PC-9 (cell line): ENCODE data around the gene PIK3R3. TPM values are rescaled to one million over a fixed set of nuclear protein-coding genes. Genes with fewer than 3 reads are reported as not detected.

Experiments
- BruUV-seq: library from RNA; stranded (reverse); fragments of 400-500 nt; replicated peaks from 2 replicates; lab custom pipeline; 2021; lab: Mats Ljungman, UMichigan
- CTCF ChIA-PET: fragments of 300-600 bp; sonication (Branson Sonifier 250); formaldehyde crosslinking; loops from one replicate; lab custom pipeline; 2022; ENCODE audit warnings: antibody characterized with exemption; lab: Charles Lee
- POLR2A ChIA-PET: fragments of 300-600 bp; sonication (Branson Sonifier 250); formaldehyde crosslinking; loops from one replicate; lab custom pipeline; 2022; ENCODE audit warnings: antibody characterized with exemption; ENCODE audit not compliant: unreplicated experiment; lab: Charles Lee
- DNase-seq, 2 experiments: peaks; one replicate each; pipeline versions ENCODE4 v3.0.0 to v3.0.0-alpha.2; 2015 to 2022; ENCODE audit warnings: mixed read lengths in 1 of 2
- H2AFZ ChIP-seq: fragments of 200-600 bp; sonication (generic); 2 replicates; pipeline ENCODE4 v1.8.1; 2017; ENCODE audit warnings: antibody characterized with exemption
- H3F3A ChIP-seq: fragments of 200-600 bp; sonication (generic); 2 replicates; pipeline ENCODE4 v1.8.1; 2017; ENCODE audit warnings: antibody characterized with exemption, mild to moderate bottlenecking, low read depth; ENCODE audit not compliant: insufficient read depth
- H3K27ac ChIP-seq: fragments of 200-600 bp; sonication (generic); 2 replicates; pipeline ENCODE4 v1.6.1; 2016; ENCODE audit warnings: mixed run types
- H3K27me3 ChIP-seq: fragments of 200-600 bp; sonication (generic); 2 replicates; pipeline ENCODE4 v1.6.1; 2016; ENCODE audit warnings: low read depth, mixed run types; ENCODE audit not compliant: insufficient read depth
- H3K36me3 ChIP-seq: fragments of 200-600 bp; sonication (generic); 2 replicates; pipeline ENCODE4 v1.6.1; 2016; ENCODE audit warnings: low read depth, mixed run types
- H3K4me1 ChIP-seq: fragments of 200-600 bp; sonication (generic); replicated peaks from 2 replicates; pipeline ENCODE4 v1.6.1; 2016; ENCODE audit warnings: mixed run types; ENCODE audit not compliant: insufficient read depth
- H3K4me2 ChIP-seq: fragments of 200-600 bp; sonication (generic); 2 replicates; pipeline ENCODE4 v1.6.1; 2017; ENCODE audit warnings: mixed run types
- H3K4me3 ChIP-seq: fragments of 200-600 bp; sonication (generic); 2 replicates; pipeline ENCODE4 v1.6.1; 2016; ENCODE audit warnings: mixed run types
- H3K79me2 ChIP-seq: fragments of 200-600 bp; sonication (generic); 2 replicates; pipeline ENCODE4 v1.6.1; 2017; ENCODE audit warnings: low read depth, mixed run types
- H3K9me2 ChIP-seq: fragments of 200-600 bp; sonication (generic); 2 replicates; pipeline ENCODE4 v1.8.1; 2017; ENCODE audit warnings: mild to moderate bottlenecking; ENCODE audit not compliant: insufficient read depth
- H3K9me3 ChIP-seq: fragments of 200-600 bp; sonication (generic); 2 replicates; pipeline ENCODE4 v1.8.1; 2016; ENCODE audit warnings: low read depth; ENCODE audit not compliant: insufficient read depth
- H4K20me1 ChIP-seq: fragments of 200-600 bp; sonication (generic); 2 replicates; pipeline ENCODE4 v1.8.1; 2017; ENCODE audit not compliant: insufficient read depth
- CTCF ChIP-seq: fragments of 200-600 bp; sonication (generic); conservative IDR thresholded peaks from 2 replicates; pipeline ENCODE4 v1.6.1; 2017; ENCODE audit warnings: mixed run types, antibody characterized with exemption, mild to moderate bottlenecking, moderate library complexity
- EZH2 ChIP-seq: fragments of 200-600 bp; sonication (generic); IDR thresholded peaks from 2 replicates; pipeline ENCODE4 v1.8.0; 2017; ENCODE audit warnings: antibody characterized with exemption, low read depth
- intact Hi-C: fragments of 100-400 bp; cut with micrococcal nuclease; formaldehyde crosslinking; loops from one replicate; pipeline ENCODE4 v1.10.0; 2022; ENCODE audit not compliant: unreplicated experiment
- total RNA-seq: library from RNA; stranded (reverse); gene quantifications from 2 replicates; pipeline ENCODE4 v1.2.3, GENCODE V29; 2021

The PIK3R3 gene
- total RNA-seq, 1 experiment from 2014 or later: 44.2 TPM

- CTCF ChIA-PET: interaction anchor here (0.6 to 1.1 kb wide), 2 partner anchors 105 to 836 kb away, joined by 3 to 6 read pairs; no protein-coding TSS in a partner anchor
- Histone ChIP-seq H3K9me2 (no peaks in the 10 kb centered on the region), H3K79me2 (peaks cover 99% of the 10 kb centered on the region), H3K27me3 (no peaks in the 10 kb centered on the region), H3K27ac (no peak overlapping the region), H3K4me1 (peaks cover 4% of the 10 kb centered on the region), H3K4me2 (no peak overlapping the region), H3K9me3 (no peaks in the 10 kb centered on the region), H3K4me3 (no peak overlapping the region), H4K20me1 (peaks cover 43% of the 10 kb centered on the region), H3F3A (peaks cover 31% of the 10 kb centered on the region; the same call in 1 of the 2 replicates), H2AFZ (no peak overlapping the region), H3K36me3 (peaks cover 37% of the 10 kb centered on the region; the same call in 1 of the 2 replicates)
- DNase-seq: no peak
- POLR2A ChIA-PET: no interaction called here
- intact Hi-C loops: no loop called here
- BruUV-seq: no TSS peak
- TF ChIP-seq EZH2 (no peak), CTCF (no peak)
Observed at GRCh38 chr1:46118856-46119255, 13.6 kb downstream of the PIK3R3 start.

GRCh38 chr1:46117810-46118494, 14.5 kb downstream of the PIK3R3 start:
- no peaks in the 10 kb centered on the region for H3K27me3 ChIP-seq
- H3K9me2 ChIP-seq: no peaks in the 10 kb centered on the region
- no peaks in the 10 kb centered on the region for H3K9me3 ChIP-seq
- TF ChIP-seq EZH2: no peak
- TF ChIP-seq CTCF: no peak
- no peak for DNase-seq
- H3K4me3 ChIP-seq: no peak overlapping the region
- no peak overlapping the region for H2AFZ ChIP-seq
- peaks cover 35% of the 10 kb centered on the region for H3F3A ChIP-seq
- CTCF ChIA-PET: interaction anchor here (0.6 to 1.1 kb wide), 3 partner anchors 82 to 217 kb away, joined by 3 to 4 read pairs (median 3); no protein-coding TSS in a partner anchor
- POLR2A ChIA-PET: interaction anchor here (0.7 kb wide), 2 partner anchors 81 to 190 kb away, joined by 3 to 7 read pairs; no protein-coding TSS in a partner anchor
- no peak overlapping the region for H3K27ac ChIP-seq
- no TSS peak for BruUV-seq
- H4K20me1 ChIP-seq: peaks cover 48% of the 10 kb centered on the region
- intact Hi-C loops: no loop called here
- H3K4me2 ChIP-seq: no peak overlapping the region
- peaks cover 31% of the 10 kb centered on the region; the same call in 1 of the 2 replicates for H3K36me3 ChIP-seq
- peaks cover 99% of the 10 kb centered on the region for H3K79me2 ChIP-seq
- no peaks in the 10 kb centered on the region; the same call in 1 of the 2 replicates for H3K4me1 ChIP-seq

GRCh38 chr1:46114925-46115603, 17.4 kb downstream of the PIK3R3 start:
- TF ChIP-seq EZH2: no peak
- TF ChIP-seq CTCF: no peak
- H3K27ac ChIP-seq: peak overlapping the region; percentile 2; the same call in 1 of the 2 replicates
- 0 out of 2 replicates have a peak, but pooled peaks cover 18% of the 10 kb centered on the region for H3K36me3 ChIP-seq
- no peak for DNase-seq
- peaks cover 99% of the 10 kb centered on the region for H3K79me2 ChIP-seq
- intact Hi-C loops: no loop called here
- POLR2A ChIA-PET: no interaction called here
- H3F3A ChIP-seq: peaks cover 40% of the 10 kb centered on the region
- CTCF ChIA-PET: interaction anchor here (0.5 to 0.6 kb wide), 2 partner anchors 75 to 108 kb away, joined by 4 to 5 read pairs; no protein-coding TSS in a partner anchor
- H3K4me2 ChIP-seq: no peak overlapping the region
- H2AFZ ChIP-seq: no peak overlapping the region
- no TSS peak for BruUV-seq
- H3K9me3 ChIP-seq: no peaks in the 10 kb centered on the region
- H4K20me1 ChIP-seq: peaks cover 59% of the 10 kb centered on the region
- H3K9me2 ChIP-seq: no peaks in the 10 kb centered on the region
- H3K4me3 ChIP-seq: no peak overlapping the region
- H3K27me3 ChIP-seq: no peaks in the 10 kb centered on the region
- H3K4me1 ChIP-seq: peaks cover 15% of the 10 kb centered on the region; the same call in 1 of the 2 replicates
